SU-DHL-6 (cell line): ENCODE data around the gene CYP4F11.

ENCODE experiments used
- CTCF ChIP-seq: fragments of 200-600 bp; sonication (generic); IDR thresholded peaks from one replicate; pipeline ENCODE4 v1.5.1; 2017; ENCODE audit warnings: antibody characterized with exemption, mild to moderate bottlenecking, low read length, moderate library complexity; ENCODE audit not compliant: insufficient read depth, poor library complexity, severe bottlenecking
- EZH2phosphoT487 ChIP-seq: fragments of 200-600 bp; sonication (generic), shearing (Covaris generic); conservative IDR thresholded peaks from 2 replicates; pipeline ENCODE4 v1.6.1; 2018; ENCODE audit warnings: mild to moderate bottlenecking, antibody characterized with exemption, low read length, moderate library complexity, mixed read lengths

DNA sequence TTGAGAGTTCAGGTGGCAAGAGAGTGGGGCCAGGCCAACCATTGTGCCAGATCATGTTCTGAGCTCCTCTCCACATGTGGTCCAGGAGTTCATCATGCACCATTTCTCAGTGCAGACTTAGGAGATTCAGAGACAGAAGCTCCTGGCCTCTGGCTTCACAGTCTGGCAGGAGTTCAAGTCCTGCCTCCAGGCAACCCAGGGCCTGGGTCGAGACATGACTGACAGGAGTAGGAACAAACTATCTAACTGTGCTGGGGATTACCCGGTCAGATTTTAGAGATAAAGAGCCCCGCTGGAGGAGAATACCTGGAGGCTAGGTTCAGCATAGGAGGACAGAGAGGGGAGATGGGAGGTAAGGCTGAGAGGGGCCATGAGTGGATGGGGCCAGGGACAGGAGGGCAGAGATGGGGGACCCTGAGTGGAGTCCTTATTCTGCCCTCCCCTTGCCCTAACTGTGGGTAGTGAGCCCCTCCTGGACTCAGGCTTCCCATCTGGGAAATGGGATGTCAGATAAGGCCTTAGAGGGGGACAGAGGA, 906 bp upstream of the CYP4F11 start:
- TF ChIP-seq CTCF (no peak), EZH2phosphoT487 (no peak)
